Stimulated activated CD8-positive, alpha-beta memory T cell treated with anti-CD3 and anti-CD28 coated beads, Interleukin-15, amount 100 ng/mL, for 24 hours (primary cell): ENCODE results near the gene MYBPC2.

Experiments
- DNase-seq: peaks from one replicate; pipeline ENCODE4 v3.0.0-alpha.2; 2020; ENCODE audit warnings: low read depth

The MYBPC2 gene

DNA sequence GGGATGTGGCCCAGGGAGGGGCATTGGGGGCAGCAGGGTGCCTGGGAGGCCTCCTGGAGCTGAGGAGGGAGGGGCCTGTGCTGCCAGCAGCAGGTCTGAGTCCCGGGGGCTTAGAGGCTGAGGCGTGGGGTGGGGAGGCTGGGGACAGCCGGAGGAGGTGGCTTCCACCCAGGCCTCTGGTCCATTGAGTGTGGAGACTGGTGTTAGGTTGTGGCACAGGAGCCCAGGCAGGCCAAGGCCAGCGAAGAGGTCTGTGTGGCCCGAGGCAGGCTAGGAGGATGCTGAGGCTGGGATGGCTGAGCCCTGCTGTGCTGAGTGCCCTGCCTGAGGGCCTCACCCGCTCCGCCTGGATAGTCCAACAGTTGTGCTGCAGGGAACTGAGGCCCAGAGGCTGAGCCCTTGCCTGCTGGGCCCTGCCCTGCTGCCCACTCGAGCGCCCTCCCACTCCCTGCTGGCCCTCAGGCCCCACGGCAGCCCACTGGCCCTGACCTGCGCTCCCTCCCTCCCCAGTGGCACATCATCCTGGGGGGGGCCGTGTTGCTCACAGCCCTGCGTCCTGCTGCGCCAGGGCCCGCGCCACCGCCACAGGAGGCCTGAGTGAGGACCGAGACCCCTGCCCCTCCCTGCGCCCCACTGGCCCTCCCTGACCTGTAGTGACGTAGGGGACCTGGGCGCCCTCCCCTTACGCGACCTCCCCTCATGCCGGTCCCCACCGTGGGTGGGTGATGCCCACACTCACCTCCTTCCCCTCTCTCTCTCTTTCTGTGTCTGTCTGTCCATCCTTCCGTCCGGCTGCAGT is 48.9 kb downstream of the MYBPC2 start:
- no peak for DNase-seq

DNA sequence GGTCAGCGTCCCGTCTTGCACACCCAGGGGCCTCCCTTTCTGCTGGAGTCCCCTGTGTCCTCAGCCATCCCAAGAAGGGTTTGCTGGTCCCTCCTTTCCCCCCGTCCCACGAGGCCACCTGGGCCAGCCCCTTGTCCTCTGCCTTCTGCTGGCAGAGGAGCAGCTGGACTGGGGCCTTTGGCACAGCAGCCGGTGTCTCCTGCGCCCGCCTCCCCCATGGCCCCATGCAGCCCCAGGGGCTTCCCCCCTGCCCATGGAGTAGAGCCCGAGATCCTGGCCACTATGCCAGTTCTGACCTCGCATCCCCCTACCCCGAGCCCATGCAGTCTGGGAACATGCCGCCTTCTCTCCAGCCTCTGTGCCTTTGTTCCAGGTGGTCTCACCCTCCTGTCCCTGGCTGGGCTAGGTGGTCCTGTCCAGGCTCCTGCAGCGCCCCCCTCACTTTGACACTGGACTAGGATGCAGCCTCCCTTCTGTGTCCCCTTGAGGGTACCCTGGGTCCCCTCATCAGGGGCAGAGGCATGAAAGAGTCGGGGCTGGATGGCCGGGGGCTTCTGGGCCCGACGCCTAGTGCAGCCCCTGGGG is 49.7 kb downstream of the MYBPC2 start:
- no peak for DNase-seq

DNA sequence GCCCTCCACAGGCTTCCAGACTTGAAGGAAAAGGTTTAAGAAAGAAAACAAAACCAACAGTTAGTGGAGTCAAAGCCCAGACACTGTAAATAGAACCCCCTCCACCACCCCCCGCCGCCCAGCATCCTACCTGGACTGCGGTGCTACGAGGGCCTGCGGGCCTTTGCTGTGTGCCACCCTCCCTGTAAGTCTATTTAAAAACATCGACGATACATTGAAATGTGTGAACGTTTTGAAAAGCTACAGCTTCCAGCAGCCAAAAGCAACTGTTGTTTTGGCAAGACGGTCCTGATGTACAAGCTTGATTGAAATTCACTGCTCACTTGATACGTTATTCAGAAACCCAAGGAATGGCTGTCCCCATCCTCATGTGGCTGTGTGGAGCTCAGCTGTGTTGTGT is 50.2 kb downstream of the MYBPC2 start:
- no peak for DNase-seq

DNA sequence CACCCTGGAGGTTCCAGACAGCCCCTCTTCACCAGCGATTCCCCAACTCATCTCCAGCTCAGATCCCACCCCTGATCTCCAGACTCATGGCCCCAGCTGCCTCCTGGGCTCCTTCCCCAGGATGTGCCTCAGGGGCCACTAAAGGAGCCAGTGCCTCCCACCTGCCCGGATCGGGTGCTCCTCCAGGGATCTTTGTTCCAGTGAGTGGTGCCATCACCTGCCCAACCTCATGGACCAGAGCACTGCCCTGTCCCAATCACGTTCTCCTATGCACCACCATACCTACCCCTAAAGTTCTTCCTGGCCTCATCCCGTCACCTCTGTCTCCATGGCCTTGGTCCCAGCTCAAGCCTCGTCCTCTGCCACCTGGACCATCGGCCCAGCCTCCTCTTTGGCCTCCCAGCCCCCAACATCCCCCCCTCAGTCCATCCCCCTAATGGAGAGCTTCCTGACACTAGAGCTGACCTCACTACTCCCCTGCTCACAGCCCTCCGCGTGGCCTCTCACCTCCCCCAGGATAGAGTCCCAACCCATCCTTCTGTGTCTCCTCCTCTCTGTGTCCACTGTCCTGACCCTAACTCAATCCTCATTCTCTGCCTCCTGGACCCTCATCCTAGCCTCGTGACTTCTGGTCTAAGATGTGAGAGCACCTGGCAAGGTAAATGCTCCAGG is 52.7 kb downstream of the MYBPC2 start:
- no peak for DNase-seq

DNA sequence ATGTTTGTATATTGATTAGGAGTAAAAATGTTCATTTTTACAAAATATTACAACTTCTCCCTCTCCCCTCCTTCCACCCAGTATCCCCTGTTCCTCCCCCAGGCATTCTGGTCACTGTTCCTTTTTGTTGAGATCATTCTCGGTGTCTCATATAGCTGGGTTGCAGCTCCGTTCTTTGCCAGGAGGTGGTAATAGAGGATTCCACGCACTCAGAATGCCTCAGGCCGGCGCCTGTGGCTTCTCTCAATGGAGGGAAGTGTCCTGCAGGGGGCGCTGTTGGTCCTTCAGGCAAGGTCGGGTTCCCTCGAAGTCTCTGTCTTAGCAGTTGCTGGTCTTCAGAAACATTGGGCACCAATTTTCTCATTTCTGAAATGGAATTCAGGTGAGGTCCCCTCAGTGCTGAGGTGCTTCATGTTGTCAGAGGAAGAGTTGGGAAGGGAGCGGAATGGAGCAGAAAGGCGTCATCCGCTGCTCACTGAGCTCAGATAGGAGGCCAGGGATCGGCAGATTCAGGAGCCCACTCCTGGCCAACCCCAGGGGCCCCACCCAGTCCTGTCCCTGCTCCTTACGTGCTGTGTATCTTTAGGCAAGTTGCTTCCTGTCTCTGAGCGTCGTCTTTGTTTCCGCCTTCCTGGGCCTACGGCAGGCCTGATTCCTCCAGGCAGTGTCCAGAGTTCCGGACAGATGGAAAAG is 54.3 kb downstream of the MYBPC2 start:
- DNase-seq, result peak; percentile 57

DNA sequence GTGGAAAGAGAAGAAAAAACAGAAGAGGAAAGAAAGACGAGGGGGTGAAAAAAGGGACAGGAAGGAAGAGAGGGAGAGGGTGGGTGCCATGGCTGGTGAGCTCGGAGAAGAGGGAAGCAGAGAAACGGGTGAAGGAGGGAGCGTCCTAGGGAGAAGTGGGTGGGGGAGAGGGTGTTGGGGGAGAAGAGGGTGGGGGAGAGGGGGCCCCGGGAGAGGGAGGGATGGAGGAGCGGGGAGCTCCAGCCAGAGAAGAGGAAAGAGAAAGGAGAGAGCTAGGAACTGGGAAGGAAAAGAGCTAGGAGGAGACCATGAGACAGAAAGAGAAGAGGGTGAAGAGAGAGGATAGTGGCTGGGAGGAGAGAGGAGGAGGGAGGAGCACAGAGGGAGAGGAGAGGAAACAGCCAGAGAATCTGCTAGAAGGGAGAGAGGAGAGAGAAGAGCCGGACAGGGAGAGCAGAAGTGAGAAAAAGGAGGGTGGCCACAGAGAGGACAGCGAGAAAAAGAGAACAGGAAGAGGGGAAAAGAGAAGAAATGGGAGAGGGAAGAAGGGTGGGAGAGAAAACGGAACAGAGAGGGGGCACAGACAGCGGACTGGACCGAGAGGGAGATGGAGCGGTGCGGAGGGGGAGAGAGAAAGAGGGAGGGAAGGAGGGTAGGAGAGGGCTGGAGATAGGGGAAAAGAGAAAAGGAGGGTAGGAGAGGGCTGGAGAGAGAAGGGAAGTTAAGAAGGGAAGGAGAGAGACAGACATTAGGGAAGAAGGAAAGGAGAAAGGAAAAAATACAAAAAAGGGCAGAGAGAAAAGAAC is 55.9 kb downstream of the MYBPC2 start:
- no peak for DNase-seq

DNA sequence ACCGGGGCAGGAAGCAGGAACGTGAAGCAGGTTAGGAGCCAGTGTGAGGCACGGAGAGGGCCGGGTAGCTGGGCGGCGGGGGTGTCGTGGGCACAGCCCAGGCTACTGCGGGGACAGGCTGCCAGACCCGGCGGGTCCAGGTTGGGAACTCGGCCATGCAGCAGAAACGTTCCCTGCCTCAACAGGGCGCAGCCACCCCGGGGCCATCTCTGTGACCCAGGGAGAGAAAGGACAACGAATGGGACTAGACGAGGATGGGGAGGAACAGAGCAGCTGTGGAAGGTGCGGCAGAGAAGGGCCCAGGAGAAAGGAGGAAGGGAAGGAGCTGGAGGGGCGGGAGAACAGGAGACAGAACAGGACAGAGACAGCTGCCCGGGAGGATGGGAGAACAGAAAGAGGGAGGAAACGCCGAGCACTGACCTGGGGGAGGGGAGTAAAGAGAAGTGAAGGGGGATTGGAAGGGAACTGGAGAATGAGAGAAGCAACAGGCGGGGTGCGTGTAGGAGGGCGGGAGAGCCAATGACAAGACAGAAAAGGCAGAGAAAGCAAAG is 56.8 kb downstream of the MYBPC2 start:
- no peak for DNase-seq

DNA sequence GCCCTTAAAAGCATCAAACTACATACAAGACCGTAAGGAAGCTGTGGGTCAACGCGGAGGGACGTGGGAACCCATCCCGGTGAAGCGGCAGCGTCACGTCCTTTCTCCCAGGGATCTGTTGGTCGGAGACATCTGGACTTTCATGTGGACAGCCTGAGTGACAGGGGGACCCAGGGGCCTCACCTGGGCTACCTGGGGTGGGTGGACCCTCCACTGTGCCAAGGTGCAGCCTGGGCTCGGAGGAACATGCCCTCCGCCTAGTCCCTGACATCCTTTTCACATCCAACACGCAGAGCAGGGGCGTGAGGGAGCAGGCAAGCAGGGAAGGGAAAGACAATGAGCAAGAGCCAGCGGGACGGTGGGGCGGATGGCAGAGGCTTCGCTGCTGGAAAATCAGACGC is 57.7 kb downstream of the MYBPC2 start:
- DNase-seq, result no peak

DNA sequence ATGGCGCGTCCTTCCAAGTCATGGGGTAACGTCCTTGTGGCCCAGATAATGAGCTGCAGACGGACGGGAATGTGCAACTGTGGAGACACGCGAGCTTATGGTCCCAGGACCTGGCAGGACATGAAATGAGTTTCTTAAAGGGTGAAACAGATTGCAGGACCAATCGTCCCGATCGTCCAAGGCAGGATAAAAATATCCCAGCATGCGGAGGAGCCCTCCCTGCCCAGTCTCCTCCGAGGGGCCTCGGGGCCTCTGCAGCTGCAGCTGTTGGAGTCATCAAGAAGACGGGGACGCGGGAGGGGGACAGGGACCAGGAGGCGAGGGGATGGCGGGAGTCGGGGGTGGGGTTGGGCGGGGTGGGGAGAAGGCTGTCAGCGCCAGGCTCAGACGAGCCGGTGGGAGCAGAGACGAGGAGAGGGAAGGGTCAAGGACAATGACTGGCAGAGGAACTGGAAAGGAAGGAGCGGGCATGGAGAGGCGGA is 58.3 kb downstream of the MYBPC2 start:
- DNase-seq, result no peak

DNA sequence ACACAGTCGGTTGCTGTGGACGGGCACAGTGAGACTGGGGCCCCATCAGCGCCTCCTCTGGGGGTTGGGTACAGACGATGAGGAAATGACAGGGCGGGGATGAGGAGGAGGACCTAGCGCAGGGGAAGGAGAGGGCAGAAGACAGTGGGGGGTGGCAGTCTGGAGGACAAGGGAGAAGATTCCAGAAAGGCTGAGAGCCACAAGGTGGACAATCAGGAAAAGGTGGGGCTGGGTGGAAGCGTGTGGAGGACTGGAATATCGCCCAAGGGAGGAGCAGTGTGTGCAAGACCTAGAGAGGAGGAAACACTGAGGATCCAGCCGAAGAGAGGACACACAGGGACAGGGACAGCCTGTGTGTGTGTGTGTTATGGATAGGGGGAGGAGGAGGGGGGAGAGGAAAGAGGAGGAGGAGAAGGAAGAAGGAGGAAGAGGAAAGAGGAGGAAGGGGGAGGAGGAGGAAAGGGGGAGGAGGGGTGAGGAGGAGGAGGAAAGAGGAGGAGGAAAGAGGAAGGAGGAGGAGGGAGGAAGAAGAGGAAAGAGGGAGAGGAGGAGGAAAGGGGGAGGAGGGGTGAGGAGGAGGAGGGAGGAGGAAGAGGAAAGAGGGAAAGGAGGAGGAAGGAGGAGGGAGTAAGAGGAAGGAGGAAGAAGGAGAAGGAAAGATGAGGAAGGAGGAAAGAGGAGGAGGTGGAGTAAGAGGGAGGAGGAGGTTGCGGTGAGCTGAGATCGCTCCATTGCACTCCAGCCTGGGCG is 59.8 kb downstream of the MYBPC2 start:
- DNase-seq, result no peak

DNA sequence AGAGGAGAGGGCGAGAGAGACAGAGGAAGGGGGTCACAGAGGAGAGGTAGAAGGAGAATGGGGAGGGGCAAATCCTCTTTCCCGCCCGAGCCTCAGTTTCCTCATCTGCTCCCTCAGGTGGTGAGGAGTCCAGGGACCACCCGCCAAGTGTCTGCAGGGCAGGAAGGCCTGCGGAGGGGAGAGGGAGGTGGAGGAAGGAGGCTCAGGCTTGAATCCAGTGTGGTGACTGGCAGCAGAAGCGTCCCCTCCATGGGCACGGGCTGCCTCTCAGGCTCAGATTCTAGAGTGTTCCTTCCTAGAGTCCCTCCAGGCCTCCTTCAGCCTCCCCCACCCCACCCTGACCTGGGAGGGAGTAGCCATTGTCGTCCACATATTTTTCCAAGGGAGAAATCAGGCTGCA is 60.5 kb downstream of the MYBPC2 start:
- no peak for DNase-seq

DNA sequence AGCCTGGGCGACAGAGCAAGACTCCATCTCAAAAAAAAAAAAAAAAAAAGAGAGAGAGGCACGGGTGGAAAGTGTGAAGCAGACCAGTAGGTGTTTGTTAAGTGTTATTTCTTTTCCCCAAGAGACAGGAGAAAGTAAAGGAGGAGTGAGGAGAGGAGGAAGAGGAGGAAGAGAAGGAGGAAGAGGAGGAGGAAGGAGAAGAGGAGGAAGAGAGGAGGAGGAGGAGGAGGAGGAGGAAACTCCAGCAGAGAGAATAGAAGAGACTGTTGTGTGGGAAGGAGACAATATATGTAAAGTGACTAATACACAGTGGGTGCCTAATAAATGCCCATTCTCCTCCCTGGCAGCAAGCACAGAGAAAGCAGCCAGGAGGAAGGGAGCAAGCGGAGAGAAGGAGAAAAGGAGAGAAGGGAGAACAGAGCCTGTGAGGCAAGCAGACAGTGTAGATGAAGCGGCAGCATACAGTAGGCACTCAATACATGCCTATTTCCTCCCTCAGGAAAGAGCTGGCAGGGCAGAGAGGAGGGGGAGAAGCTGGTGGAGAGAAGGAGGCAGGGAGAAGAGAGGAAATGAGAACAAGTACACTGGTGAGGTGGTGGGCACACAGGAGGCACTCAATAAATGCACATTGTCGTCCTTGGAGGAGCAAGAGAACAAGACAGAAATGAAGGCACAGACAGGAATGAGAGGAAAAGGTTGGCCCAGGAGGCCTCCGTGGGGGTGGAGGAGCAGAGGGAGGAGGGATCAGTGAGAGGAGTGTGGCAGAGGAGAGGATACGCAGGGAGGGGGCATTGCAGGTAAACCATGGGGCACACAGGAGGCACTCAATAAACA is 61.7 kb downstream of the MYBPC2 start:
- no peak for DNase-seq

DNA sequence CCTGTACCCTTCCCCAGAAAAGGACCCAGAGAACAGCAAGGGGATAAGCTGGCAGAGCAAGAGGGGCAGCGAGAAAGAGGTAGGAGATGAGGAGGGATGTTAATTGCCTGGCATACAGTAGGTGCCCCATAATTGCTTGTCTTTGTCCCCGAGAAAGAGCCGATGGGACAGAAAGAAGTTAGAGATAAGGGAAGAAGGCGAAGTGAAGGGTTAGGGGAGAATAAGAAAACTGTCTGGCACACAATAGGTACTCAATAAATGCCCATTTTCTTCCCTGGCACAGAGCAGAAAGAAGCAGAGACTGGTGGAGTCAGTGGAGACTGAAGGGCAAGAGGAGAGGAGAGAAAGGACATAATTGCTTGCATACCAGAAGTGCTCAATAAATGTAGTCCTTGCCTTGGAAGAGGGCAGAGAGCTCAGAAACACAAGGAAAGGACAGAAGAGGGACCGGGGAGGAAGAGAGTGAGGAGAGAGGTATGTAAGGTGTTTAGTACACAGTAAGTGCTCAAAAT is 62.4 kb downstream of the MYBPC2 start:
- no peak for DNase-seq

DNA sequence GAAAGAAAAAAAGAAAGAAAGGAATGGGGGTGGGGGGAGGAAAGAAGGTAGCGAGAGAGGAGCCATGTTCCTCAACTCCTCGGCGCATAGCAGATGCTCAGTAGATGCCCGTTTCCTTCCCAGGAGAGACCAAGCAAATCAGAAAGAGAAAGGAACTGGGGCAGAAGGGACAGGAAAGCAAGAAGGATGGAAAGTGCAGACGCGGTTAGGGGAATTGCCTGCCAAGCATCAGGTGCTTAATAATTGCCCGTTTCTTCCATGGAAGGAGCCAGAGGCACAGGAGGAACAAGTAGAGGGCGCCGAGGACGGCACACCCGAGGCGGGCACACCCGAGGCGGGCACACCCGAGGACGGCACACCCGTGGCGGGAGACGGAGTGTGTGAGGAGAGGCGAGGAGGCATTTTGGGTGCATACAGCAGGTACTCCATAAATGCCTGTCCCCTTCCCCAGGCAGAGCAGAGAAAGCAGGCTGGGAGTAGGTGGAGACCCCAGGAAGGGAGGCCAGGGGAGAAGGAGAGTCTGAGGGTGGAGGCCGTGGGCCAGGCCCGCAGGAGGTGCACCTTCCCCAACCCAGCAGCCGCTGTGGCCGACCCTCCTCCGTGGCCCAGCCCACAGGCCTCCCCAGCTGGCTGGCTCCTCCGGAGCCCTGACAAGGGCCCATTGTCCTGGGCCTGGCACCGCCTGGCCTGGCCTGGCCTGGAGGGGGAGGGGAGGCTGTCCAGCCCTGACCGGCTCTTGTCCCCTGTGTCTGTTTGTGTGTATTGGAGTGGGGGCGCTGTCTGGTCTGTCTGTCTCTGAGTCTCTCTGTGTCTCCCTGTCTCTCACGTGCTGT is 63.7 kb downstream of the MYBPC2 start:
- DNase-seq, result no peak

DNA sequence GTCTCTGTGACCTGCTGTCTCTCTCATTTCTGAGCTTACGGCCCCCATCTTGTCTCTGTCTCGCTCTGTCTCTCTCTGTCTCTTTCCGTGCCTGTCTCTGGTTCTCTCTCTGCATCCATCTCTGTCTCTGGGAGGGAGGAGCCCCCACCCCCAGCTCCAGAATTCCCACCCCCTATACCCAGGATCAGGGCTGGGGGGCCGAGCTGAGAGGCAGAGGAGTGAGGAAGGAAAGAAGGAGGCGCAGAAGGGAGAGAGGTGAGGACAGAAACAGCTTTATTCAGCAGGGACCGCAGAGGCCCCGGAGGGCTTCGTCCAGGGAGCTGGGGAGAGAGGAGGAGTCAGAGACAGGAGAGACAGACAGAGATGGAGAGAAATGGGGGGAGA is 64.3 kb downstream of the MYBPC2 start:
- DNase-seq, result no peak

DNA sequence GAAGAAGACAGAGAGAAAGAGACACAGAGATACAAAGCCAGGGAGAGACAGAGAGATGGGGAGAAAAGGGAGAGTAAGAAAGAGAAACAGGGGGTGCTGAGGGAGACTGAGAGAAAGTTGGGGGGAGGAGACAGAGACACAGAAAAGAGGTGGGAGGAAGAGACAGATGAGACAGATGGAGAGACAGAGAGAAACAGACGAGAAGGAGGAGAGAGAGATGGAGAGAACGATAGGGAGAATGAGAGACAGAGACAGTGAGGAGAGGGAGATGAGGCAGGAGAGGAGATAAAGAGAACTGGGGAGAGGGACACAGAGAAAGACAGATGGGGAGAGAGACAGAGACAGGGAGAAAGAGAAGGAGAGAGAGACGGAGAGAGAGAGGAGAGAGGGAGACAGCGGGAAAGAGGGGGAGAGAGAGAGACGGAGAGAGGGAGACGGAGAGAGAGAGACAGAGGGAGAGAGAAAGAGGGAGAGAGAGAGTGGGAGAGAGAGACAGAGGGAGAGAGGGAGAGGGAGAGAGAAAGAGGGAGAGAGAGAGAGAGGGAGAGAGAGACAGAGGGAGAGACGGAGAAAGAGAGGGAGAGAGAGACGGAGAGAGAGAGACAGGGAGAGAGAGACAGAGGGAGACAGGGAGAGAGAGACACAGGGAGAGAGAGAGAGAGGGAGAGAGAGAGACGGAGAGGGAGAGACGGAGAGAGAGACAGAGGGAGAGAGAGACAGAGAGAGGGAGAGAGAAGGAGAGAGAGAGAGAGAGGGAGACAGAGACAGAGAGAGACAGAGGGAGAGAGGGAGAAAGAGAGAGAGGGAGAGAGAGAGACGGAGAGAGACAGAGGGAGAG is 65.7 kb downstream of the MYBPC2 start:
- no peak for DNase-seq

DNA sequence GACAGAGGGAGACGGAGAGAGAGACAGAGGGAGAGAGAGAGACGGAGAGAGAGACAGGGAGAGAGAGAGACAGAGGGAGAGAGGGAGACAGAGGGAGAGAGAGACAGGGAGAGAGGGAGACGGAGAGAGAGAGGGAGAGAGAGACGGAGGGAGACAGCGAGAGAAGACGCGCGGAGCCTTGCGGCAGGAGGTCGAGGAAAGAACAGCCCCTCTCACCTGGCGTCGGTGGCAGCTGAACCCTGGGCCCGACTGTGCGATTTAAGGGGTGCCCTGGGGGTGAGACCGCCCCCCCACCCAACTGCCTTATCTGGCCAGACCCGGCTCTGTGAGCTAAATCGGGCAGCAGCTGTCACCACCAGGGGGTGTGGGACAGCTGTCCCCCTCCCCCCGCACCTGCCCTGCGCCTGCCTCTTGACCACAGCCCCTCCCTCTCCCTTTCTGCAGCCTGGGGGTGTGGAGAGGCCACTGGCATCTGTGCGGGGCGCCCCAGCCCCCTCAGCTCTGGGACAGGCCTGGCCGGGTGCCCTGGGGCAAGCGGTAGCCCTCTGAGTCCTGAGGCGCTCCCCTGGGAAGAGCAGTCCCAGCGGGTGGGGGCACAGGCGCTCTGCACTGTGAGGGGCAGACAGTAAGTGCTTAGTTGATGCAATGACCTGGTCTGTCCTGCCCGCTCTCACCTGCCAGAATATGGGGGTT is 67.5 kb downstream of the MYBPC2 start:
- no peak for DNase-seq
